ENCODE results near the gene AP3D1. TPM values are rescaled to one million over a fixed set of nuclear protein-coding genes. Genes with fewer than 3 reads are reported as not detected.
A peak's percentile ranks its signal among the peaks of the same experiment; 100 is the strongest.

AP3D1 gene
- total and polyA plus RNA-seq, 10 donors = 32.8 to 112 (median 96.2) TPM

DNA sequence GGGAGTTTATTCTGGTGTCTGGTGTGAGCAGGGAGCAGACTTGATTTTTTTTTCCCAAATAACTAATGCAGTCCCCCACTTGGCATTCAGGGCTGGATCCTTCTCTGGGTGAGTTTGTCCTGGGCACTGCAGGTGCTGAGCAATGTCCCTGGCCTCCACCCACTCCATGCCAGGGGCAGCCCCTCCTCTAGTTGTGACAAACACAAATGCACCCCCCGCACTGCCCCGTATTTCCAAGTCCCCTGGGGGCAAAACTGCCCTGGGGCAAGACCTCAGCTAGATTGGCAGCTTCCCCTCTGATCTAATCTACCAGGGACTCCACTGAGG, 61.7 kb downstream of the AP3D1 start:
- TF ChIP-seq POLR2AphosphoS5 (IDR thresholded peaks at IDR 0.05) (no peak), POLR2A (IDR thresholded peaks at IDR 0.05) (no peak)
- TF ChIP-seq, protein P1, sequence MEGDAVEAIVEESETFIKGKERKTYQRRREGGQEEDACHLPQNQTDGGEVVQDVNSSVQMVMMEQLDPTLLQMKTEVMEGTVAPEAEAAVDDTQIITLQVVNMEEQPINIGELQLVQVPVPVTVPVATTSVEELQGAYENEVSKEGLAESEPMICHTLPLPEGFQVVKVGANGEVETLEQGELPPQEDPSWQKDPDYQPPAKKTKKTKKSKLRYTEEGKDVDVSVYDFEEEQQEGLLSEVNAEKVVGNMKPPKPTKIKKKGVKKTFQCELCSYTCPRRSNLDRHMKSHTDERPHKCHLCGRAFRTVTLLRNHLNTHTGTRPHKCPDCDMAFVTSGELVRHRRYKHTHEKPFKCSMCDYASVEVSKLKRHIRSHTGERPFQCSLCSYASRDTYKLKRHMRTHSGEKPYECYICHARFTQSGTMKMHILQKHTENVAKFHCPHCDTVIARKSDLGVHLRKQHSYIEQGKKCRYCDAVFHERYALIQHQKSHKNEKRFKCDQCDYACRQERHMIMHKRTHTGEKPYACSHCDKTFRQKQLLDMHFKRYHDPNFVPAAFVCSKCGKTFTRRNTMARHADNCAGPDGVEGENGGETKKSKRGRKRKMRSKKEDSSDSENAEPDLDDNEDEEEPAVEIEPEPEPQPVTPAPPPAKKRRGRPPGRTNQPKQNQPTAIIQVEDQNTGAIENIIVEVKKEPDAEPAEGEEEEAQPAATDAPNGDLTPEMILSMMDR (IDR thresholded peaks at IDR 0.05 in 8 of 11, conservative IDR thresholded peaks at IDR 0.05 in 3 of 11) = no peak
- Histone ChIP-seq H3K9me3 (no peaks in the 10 kb centered on the region), H3K4me1 (peaks cover 73 to 100% (median 97%) of the 10 kb centered on the region in 6 donors), H3K27ac (peak overlapping the region; percentile 27 to 98 (median 95)), H3K36me3 (peaks cover 0 to 33% (median 3%) of the 10 kb centered on the region in 6 donors), H3K4me3 (peak overlapping the region in 6 of 8 donors; percentile 3 to 58 (median 22)), H3K27me3 (replicated peaks in 1 of 7) (no peaks in the 10 kb centered on the region)
- intact Hi-C loops (cut with DNase I; ENCODE audit: low total_unique reads) = no loop called here
- whole genome bisulfite sequencing, 5 donors = 17 to 47% (median 37%) methylated on average over 2 of the region's 2 CpGs
- no peak for DNase-seq

DNA sequence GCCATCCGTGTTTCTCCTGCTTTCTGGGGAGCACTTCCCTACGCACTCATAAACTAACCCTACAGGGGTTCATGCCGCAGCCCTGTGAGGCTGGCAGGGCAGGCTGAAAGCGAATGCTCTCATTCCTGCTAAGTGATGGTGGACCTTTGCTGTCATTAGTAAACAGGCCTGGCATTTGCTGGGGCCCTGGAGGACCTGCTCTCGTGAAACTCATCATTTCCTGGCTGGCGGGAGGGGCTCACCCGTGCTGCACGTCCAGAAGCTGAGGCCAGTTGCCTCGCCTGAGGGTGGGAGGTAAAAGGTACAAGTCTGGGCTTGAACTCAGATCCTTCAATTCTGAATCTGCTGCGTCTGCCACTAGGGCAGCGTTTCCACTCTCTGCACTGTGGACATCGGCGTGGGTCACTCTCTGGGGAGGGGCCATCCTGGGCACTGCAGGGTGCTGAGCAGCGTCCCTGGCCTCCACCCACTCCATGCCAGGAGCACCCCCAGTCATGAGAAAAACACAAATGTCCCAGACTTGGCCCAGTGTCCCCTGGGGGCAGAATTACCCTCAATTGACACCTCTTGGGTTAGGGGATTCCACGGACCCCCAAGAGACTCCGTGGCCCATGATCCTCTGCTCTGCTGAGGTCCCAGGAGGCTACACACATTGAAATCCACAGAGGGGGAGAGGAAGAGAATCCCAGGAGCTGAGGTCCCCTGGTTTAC, 62.2 kb downstream of the AP3D1 start:
- no peak for DNase-seq
- intact Hi-C loops (cut with DNase I; ENCODE audit: low total_unique reads) = no loop called here
- 48 to 58% (median 54%) methylated on average over 14 to 16 of the region's 16 CpGs for WGBS, 5 donors

DNA sequence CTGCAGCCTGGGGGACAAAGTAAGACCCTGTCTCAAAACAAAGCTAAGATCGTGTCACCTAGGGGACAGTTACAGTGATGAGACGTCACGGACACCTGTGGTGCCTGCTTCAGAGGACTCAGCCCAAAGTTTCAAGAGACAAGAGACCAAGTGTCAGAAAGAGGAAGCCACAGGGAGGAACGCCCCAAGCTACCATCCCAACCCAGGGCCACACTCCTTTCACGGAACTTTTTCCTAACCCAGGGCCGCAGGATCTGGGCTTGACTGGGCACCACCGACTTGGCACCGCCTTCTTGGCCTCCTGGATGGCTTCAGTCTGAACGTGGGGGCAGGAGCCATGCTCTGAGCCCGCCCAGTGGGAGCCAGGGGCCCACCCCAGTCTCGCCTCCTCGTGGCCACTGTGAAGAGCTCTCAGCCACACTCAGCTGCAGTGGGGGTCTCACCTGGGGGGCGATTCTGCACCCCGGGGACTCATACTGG, 63.7 kb downstream of the AP3D1 start:
- peak; percentile 88 for DNase-seq
- peaks cover 66 to 100% (median 88%) of the 10 kb centered on the region in 6 donors for H3K4me1 ChIP-seq
- WGBS, 5 donors = 32 to 50% (median 39%) methylated on average over 8 to 14 of the region's 14 CpGs
- no peaks in the 10 kb centered on the region for H3K27me3 ChIP-seq (replicated peaks in 1 of 7)
- H3K9me3 ChIP-seq = no peaks in the 10 kb centered on the region
- intact Hi-C loops (cut with DNase I; ENCODE audit: low total_unique reads) = no loop called here
- peak; percentile 71 to 83 (median 71) for TF ChIP-seq POLR2AphosphoS5 (IDR thresholded peaks at IDR 0.05)
- TF ChIP-seq, protein P1 (IDR thresholded peaks at IDR 0.05 in 8 of 11, conservative IDR thresholded peaks at IDR 0.05 in 3 of 11) = peak in 2 of 11 experiments; percentile 9 to 11
- no peak for TF ChIP-seq POLR2A (IDR thresholded peaks at IDR 0.05)
- peaks cover 0 to 39% (median under 1%) of the 10 kb centered on the region in 6 donors for H3K36me3 ChIP-seq
- peak overlapping the region in 2 of 8 donors; percentile 11 to 93 for H3K4me3 ChIP-seq
- peak overlapping the region; percentile 83 to 98 (median 95) for H3K27ac ChIP-seq

More for the DNA sequence above, 62.2 kb downstream of the AP3D1 start:
- no peaks in the 10 kb centered on the region for H3K27me3 ChIP-seq (replicated peaks in 1 of 7)
- peaks cover 0 to 38% (median 3%) of the 10 kb centered on the region in 6 donors for H3K36me3 ChIP-seq
- H3K27ac ChIP-seq = peak overlapping the region; percentile 27 to 98 (median 95)
- no peaks in the 10 kb centered on the region for H3K9me3 ChIP-seq
- H3K4me1 ChIP-seq = peaks cover 73 to 100% (median 92%) of the 10 kb centered on the region in 6 donors
- H3K4me3 ChIP-seq = peak overlapping the region in 3 of 8 donors; percentile 3 to 58 (median 30)
- TF ChIP-seq POLR2AphosphoS5 (IDR thresholded peaks at IDR 0.05) (peak; percentile 37 to 61 (median 57)), POLR2A (IDR thresholded peaks at IDR 0.05) (no peak)
- TF ChIP-seq, protein P1 (IDR thresholded peaks at IDR 0.05 in 8 of 11, conservative IDR thresholded peaks at IDR 0.05 in 3 of 11) = no peak

All from spleen (tissue), 11 donors.